HG03442 (cell line): Measurements from ENCODE around the gene CBR3.
A peak's percentile ranks its signal among the peaks of the same experiment; 100 is the strongest.
"Not testable (repeated sequence)": the region's sequence is repeated elsewhere in the genome, so short reads cannot be mapped to it uniquely, and the experiment has no call there.

Source experiments
- ATAC-seq: cut with Tn5 transposase; IDR thresholded peaks from one replicate; pipeline ENCODE4 v1.9.1; 2021; ENCODE audit warnings: mild to moderate bottlenecking, moderate library complexity; ENCODE audit not compliant: unreplicated experiment

The CBR3 gene

GRCh38 chr21:36134803-36135390, at the start of gene CBR3:
Gene CBR3, plus strand, starts transcription at chr21:36135079. Its CDS starts 114 bp downstream, at chr21:36135193.
- ATAC-seq: no peak

GRCh38 chr21:36087362-36088138, 47.3 kb upstream of the CBR3 start:
- ATAC-seq: no peak

GRCh38 chr21:36089946-36090345, 44.9 kb upstream of the CBR3 start:
- no peak for ATAC-seq

- no peak for ATAC-seq
These were observed 42.2 kb upstream of the CBR3 start for GRCh38 chr21:36092681-36093080.

- no peak for ATAC-seq
These were observed 41.4 kb upstream of the CBR3 start for GRCh38 chr21:36093512-36093911.

GRCh38 chr21:36096398-36097290, 38.2 kb upstream of the CBR3 start:
- no peak for ATAC-seq

- peak; percentile 75 for ATAC-seq
These were observed 37.3 kb upstream of the CBR3 start for GRCh38 chr21:36097427-36098181.

- no peak for ATAC-seq
These were observed 36.7 kb upstream of the CBR3 start for GRCh38 chr21:36098182-36098532.

GRCh38 chr21:36099000-36099399, 35.9 kb upstream of the CBR3 start:
- ATAC-seq: no peak

- ATAC-seq: not testable (repeated sequence)
These were observed 35.1 kb upstream of the CBR3 start for GRCh38 chr21:36099695-36100211.

GRCh38 chr21:36100971-36101641, 33.8 kb upstream of the CBR3 start:
- ATAC-seq: no peak

GRCh38 chr21:36103434-36103833, 31.4 kb upstream of the CBR3 start:
- ATAC-seq: no peak

GRCh38 chr21:36104317-36105300, 30.3 kb upstream of the CBR3 start:
- no peak for ATAC-seq

- no peak for ATAC-seq
These were observed 29.5 kb upstream of the CBR3 start for GRCh38 chr21:36105327-36105842.

GRCh38 chr21:36109868-36110267, 25.0 kb upstream of the CBR3 start:
- ATAC-seq: no peak

- no peak for ATAC-seq
These were observed 23.6 kb upstream of the CBR3 start for GRCh38 chr21:36111238-36111637.

GRCh38 chr21:36113647-36114428, 21.0 kb upstream of the CBR3 start:
- no peak for ATAC-seq

GRCh38 chr21:36115138-36115730, 19.6 kb upstream of the CBR3 start:
- no peak for ATAC-seq
